Hematopoietic multipotent progenitor cell treated with erythropoietin and hydrocortisone succinate and interleukin-3 and kit ligand, for 8 days (in vitro differentiated cells): Measurements from ENCODE around the gene LPA.
"Not testable (repeated sequence)": the region's sequence is repeated elsewhere in the genome, so short reads cannot be mapped to it uniquely, and the experiment has no call there.

Source experiments
- DNase-seq: peaks from one replicate; pipeline ENCODE4 v3.0.0-alpha.2; 2015

Gene LPA

DNA sequence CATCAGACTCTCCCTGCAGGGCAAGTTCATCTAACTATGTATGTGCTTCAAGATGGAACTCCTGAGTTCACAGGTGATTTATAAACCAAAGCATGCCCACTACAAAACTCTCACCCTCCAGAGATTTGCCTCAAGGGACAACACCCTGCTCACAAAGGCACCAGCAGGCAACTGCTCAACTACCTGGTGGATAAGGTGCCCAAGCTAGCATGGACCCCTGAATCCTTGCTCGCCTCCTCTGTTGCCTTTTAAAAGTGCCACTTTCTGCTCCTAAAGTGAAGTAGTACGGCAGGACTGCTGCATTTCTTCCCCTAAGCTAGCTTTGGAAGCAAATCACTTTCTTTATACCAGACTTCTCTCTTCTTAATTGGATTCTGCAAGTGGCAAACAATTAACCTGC, 1.2 kb downstream of the LPA start:
- DNase-seq = no peak

GRCh38 chr6:160662429-160662828, 1.6 kb downstream of the LPA start:
- DNase-seq = no peak

DNA sequence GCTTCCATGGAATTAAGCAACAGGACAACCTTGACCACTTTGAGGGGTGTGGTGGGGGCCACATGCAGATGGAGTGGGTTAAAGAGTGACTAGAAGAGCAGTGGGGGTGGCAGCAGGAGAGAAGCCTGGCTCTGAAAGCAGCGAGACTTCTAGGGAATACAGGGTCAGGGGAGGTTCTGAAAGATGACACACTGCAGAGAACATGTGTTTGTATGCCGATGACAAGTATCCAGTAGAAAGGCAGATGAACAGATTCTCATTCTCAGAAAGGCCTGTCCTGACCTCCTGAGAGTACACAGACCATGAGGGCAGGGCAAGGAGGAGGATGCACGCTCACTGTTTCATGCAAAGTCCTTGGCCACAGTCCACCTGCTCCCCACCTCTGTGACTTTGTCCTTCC, 2.9 kb downstream of the LPA start:
- DNase-seq = no peak

DNA sequence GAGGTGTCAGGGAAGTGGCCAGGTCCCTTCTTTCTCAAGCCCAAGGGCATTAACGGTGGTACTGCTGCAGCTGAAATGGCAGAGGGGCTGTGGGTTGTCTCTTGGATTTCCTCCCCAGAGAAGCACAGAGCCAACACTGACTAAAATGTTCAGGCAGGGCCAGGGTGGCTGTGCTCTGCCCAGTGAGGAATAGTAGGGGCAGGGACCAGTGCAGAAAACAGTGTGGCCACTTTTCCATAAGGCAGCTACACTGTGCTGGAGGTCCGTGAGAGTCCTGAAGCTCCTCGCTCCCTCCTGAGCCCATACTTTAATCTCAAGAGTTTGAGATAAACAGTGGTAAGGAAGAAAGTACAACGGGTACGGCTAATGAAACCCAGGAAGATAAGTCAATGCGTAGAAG, 4.5 kb downstream of the LPA start:
- no peak for DNase-seq

DNA sequence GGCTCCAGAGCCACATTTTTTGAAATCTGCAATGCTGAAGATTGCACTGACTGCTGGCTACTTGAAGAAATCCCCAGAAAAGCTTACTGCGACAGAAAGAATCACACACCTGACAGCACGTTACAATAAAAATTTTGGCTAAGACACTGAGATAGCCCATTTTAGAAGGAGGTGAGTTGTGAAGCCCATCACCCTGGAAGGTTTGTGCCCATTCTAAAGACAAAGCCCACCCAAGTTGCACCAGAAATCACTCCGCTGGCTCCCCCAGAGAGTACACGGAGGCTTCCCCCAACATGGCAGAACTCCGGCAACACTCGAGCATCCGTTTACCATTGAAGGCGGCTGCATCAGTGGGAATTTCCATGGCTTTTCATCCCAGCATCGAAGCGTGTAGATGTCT, 29.4 kb downstream of the LPA start:
- no peak for DNase-seq

GRCh38 chr6:160595838-160596832, 67.9 kb downstream of the LPA start:
- no peak for DNase-seq

DNA sequence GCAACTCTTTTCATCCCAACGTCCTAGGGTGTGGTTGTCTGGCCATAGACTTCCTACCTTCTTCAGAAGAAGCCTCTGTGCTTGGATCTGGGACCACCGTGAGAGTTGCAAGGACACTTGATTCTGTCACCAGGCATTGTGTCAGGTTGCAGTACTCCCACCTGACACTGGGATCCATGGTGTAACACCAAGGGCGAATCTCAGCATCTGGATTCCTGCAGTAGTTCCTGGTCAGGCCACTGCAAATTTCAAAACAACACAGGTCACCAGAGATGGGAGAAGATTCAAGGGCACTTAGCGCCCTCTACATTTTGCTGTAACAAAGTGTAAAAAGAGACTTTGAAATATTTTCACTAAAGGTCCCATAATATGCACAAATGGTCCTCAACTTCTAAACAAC, 68.8 kb downstream of the LPA start:
- DNase-seq = not testable (repeated sequence)

DNA sequence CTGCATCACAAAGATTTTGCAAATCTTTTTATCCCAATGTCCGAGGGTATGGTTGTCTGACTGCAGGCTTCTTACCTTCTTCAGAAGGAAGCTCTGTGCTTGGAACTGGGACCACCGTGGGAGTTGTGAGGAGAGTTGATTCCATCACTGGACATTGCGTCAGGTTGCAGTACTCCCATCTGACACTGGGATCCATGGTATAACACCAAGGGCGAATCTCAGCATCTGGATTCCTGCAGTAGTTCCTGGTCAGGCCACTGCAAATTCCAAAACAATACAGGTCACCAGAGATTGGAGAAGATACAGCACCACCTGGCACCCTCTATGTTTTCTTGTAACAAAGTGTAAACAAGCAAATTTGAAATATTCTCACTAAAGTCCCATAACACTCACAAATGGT, 77.7 kb downstream of the LPA start:
- DNase-seq = no peak

- no peak for DNase-seq
Measured at GRCh38 chr6:160583794-160584193, 80.3 kb downstream of the LPA start.

GRCh38 chr6:160581406-160581805, 82.7 kb downstream of the LPA start:
- no peak for DNase-seq

DNA sequence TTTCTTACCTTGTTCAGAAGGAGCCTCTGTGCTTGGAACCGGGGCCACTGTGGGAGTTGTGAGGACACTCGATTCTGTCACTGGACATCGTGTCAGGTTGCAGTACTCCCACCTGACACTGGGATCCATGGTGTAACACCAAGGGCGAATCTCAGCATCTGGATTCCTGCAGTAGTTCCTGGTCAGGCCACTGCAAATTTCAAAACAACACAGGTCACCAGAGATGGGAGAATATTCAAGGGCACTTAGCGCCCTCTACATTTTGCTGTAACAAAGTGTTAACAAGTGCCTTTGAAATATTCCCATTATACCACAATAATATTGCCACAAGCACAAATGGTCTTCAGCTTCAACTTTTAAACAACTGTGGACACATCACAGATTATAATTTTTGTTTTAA, 85.6 kb downstream of the LPA start:
- not testable (repeated sequence) for DNase-seq

- no peak for DNase-seq
Measured at GRCh38 chr6:160573943-160574342, 90.1 kb downstream of the LPA start.

DNA sequence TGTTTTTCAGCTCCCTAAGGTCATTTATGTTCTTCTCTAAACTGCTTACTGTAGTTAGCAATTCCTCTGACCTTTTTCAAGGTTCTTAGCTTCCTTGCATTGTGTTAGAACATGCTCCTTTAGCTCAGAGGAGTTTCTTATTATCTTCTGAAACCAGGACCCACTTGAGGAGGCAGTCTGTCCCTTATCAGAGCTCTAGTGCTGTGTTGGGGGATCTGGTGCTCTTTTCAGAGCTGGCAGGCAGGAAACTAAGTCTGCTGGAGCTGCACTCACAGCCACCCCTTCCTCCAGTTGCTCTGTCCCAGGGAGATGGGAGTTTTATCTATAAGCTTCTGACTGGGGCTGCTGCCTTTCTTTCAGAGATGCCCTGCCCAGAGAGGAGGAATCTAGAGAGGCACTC, 92.9 kb downstream of the LPA start:
- peak; percentile 3 for DNase-seq

GRCh38 chr6:160544802-160545201, 119.3 kb downstream of the LPA start:
- no peak for DNase-seq

DNA sequence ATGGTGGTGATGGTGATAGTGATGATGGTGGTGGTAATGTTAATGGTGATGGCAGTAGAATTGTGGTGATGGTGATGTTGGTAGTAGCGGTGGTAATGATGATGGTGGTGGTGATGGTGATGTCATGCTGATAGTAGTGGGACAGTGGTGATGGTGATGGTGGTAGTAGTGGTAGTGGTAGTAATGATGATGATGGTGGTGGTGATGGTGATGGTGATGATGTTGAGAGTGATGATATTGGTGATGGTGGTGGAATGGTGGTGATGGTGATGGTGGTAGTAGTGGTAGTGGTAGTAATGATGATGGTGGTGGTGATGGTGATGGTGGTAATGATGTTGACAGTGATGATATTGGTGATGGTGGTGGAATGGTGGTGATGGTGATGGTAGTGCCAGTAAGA, 128.8 kb downstream of the LPA start:
- no peak for DNase-seq

DNA sequence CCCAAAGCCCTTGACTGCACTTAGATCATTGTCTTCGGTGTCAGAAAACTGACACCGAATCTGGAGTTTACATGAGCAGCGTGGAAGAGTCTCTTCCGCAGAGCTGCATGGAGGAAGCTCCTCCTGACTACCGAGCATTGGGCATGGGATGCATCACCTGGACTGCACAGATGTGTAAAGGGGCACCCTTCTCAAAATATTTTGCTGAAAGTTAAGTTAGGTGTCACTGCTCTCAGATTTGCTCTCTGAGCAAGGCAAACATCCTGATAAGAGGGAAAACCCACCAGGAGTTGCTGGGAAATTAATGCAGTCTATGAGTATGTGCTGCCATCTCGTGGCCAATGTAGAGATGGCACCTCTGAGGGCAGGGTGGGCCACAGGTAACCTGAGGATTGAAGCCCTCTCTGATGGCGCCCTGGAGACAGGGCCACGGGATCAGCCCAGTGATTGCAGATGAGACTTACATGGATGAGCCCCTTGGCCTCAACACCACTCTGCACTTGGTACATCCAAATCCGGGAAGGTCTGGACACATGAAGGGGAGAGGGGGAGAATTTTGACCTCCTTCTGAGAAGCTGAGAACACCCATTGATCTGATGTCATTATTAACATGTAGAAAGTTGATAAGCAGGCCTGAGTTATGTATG, 129.9 kb downstream of the LPA start:
- DNase-seq = peak; percentile 35

DNA sequence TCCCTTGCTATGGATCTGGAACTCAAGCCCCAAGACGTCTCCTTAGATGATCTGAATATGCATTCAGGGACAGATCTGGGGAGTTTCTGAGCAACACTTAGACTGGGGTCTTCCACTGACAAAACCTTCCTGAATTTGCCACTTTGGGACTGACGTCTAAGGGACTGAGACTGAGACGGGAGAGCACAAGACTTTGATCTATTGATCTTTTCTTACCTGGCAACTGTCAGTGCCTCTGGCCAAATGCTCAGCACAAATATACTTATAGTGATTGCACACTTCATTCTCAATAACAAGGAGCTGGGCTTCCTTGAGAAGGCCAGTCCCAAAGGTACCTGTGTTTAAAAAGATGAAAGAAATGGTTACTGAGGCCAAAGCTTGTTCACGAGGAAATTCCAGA, 131.8 kb downstream of the LPA start:
- DNase-seq = no peak

DNA sequence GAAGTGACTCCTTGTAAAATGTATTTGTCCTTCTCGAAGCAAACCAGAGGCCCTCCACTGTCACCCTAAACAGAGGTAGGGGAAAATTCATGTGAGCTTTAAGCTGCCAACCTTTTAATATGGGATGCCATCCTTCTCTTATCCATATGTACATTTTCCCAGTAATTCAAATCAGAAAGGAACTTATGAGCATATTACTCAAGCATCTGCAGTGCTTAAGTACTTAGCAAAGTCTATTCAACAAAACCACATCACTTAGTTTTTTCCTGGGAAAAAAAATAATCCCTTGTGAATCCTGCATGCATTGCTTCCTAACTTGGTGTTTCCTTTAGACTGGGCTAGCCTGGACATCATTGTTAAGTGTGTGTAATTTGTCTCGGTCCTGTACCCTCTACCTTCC, 132.2 kb downstream of the LPA start:
- no peak for DNase-seq

DNA sequence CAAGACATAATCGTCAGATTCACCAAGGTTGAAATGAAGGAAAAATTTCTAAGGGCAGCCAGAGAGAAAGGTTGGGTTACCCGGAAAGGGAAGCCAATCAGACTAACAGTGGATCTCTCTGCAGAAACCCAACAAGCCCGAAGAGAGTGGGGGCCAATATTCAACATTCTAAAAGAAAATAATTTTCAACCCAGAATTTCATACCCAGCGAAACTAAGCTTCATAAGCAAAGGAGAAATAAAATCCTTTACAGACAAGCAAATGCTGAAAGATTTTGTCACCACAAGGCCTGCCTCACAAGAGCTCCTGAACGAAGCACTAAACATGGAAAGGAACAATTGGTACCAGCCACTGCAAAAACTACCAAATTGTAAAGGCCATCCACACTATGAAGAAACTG, 134.6 kb downstream of the LPA start:
- DNase-seq = not testable (repeated sequence)

DNA sequence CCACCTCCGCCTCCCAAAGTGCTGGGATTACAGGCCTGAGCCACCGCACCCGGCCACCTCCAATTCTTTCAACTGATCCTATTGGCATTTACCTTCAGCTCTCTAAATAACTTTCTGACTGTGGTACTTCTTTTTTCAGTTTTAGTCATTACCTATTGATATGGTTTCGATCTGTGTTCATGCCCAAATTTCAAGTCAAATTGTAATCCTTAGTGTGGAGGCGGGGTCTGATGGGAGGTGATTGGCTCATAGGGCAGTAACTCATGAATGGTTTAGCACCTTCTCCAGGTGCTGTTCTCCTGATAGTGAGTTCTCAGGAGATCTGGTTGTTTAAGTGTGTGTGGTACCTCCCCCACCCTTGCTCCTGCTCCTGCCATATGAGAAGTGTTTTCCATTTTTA, 140.9 kb downstream of the LPA start:
- DNase-seq = no peak

DNA sequence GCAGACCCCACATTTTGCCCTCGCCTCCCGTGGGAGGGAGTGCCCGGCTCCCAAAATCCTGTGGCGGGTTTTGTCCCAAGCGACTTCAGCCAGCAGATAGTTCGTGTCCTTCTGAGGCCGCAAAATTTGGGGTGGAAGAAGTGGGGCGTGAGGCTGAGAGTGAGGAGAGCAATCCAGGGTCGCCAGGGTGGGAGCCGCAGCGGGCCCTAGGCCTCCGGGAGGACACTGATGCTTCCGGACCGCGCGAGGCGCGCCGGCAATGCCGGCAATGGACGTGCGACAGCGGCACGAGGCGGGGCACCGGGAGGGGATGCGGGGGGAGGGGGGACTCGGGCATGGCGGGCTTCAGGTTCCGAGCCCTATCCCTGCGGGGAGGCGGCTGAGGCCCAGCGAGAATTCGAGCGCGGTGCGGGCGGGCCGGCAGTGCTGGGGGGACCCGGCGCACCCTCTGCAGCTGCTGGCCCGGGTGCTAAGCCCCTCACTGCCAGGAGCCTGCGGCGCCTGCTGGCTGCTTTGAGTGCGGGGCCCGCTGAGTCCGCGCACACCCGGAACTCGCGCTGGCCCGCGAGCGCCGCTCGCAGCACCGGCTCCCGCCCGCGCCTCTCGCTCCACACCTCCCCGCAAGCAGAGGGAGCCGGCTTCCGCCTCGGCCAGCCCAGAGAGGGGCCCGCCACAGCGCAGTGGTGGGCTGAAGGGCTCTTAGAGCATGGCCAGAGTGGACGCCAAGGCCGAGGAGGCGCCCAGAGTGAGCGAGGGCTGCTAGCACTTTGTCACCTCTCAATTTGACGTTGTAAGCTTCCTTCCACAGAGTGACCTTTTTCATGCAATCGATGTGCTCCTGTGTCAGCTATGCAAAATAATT, 143.8 kb downstream of the LPA start:
- DNase-seq = peak; percentile 62

DNA sequence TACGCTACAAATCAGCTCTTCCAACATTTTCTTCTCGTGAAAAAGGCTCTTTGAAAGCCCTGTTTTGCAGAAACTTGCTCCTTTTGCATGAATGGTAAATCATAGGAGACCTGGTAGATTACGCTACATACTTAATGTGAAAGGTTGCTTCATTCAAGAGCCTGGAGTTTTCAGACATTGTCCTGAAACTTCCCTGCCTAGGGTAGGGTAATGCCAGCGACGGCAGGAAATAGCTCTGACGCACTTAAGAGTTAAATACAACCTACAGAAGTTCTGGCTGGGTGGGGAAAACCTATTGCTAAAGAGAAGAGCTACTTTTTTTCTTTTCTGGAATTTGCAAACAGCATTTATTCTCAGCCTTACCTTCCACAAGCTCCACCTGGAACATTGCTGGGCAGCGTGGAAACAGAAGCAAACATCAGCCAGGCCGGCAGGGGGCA, 144.5 kb downstream of the LPA start:
- DNase-seq = no peak

DNA sequence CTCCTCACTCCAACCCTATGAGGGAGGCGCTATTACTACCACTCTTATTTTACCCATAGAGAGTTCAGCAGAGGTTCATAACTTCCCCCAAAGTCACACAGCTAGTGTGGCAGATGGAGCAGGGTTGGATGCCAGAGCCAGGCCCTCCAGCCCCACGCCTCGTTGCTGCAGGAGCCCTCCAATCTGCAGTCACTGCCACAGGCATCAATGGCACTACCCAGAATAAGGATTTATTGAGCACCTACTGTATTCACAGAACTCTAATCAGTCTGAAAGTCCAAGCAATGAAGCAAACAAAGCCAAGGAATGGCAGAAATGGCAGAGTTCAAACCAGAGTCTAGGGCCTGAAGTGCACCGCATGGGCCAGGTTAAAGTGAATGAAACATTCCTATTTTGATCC, 144.9 kb downstream of the LPA start:
- DNase-seq = no peak
